CD8-positive, alpha-beta memory T cell (primary cell): ENCODE results near the gene ST3GAL2. TPM values are rescaled to one million over a fixed set of nuclear protein-coding genes. Genes with fewer than 3 reads are reported as not detected.
A peak's percentile ranks its signal among the peaks of the same experiment; 100 is the strongest.

Source experiments
- CTCF ChIA-PET: fragments of 350-600 bp; sonication (Branson Sonifier 250); formaldehyde crosslinking; loops from one replicate; lab custom pipeline; 2021; ENCODE audit warnings: antibody characterized with exemption; lab: Charles Lee
- POLR2A ChIA-PET: fragments of 350-600 bp; sonication (Branson Sonifier 250); formaldehyde crosslinking; loops from one replicate; lab custom pipeline; 2021; ENCODE audit warnings: antibody characterized with exemption; lab: Charles Lee
- DNase-seq, 5 donors: peaks; one replicate each; pipeline versions ENCODE4 v3.0.0 to v3.0.0-alpha.2; 2020 to 2022; ENCODE audit warnings: mixed read lengths in 1 of 5
- H3K27ac ChIP-seq: one replicate; pipeline ENCODE4 v1.7.0; 2013; ENCODE audit warnings: low read depth, mild to moderate bottlenecking, low read length, moderate library complexity
- H3K27me3 ChIP-seq: 2 replicates; pipeline ENCODE4 v1.7.0; 2013; ENCODE audit warnings: low read length, mild to moderate bottlenecking; ENCODE audit not compliant: insufficient read depth, poor library complexity, severe bottlenecking
- H3K36me3 ChIP-seq: 2 replicates; pipeline ENCODE4 v1.7.0; 2013; ENCODE audit warnings: mild to moderate bottlenecking, low read length, moderate library complexity; ENCODE audit not compliant: insufficient read depth
- H3K4me1 ChIP-seq: 2 replicates; pipeline ENCODE4 v1.7.0; 2013; ENCODE audit warnings: mild to moderate bottlenecking, low read length, moderate library complexity; ENCODE audit not compliant: insufficient read depth
- H3K4me3 ChIP-seq: 2 replicates; pipeline ENCODE4 v1.7.0; 2013; ENCODE audit warnings: mild to moderate bottlenecking, low read length
- H3K9me3 ChIP-seq: 2 replicates; pipeline ENCODE4 v1.7.0; 2013; ENCODE audit warnings: mild to moderate bottlenecking, low read length
- H3K27ac Mint-ChIP-seq, 8 donors: one replicate each; pipeline ENCODE4 v1.8.0; 2020 to 2021; ENCODE audit warnings: mixed read lengths in 8 of 8, mild to moderate bottlenecking in 6 of 8, inconsistent platforms in 3 of 8, moderate library complexity in 3 of 8
- H3K27me3 Mint-ChIP-seq, 2 donors: one replicate each; pipeline ENCODE4 v1.8.0; 2020 to 2021; ENCODE audit warnings: mixed read lengths in 2 of 2, mild to moderate bottlenecking in 1 of 2, moderate library complexity in 1 of 2
- H3K36me3 Mint-ChIP-seq, 3 donors: one replicate each; pipeline ENCODE4 v1.8.0; 2020 to 2021; ENCODE audit warnings: mixed read lengths in 3 of 3, inconsistent platforms in 1 of 3, mild to moderate bottlenecking in 1 of 3
- H3K4me1 Mint-ChIP-seq, 3 donors: one replicate each; pipeline ENCODE4 v1.8.0; 2020 to 2021; ENCODE audit warnings: mixed read lengths in 3 of 3, inconsistent platforms in 1 of 3, mild to moderate bottlenecking in 1 of 3
- H3K4me3 Mint-ChIP-seq, 7 donors: one replicate each; pipeline ENCODE4 v1.8.0; 2020 to 2021; ENCODE audit warnings: mixed read lengths in 7 of 7, mild to moderate bottlenecking in 6 of 7, moderate library complexity in 4 of 7, inconsistent platforms in 2 of 7
- H3K9me3 Mint-ChIP-seq, 5 donors: one replicate each; pipeline ENCODE4 v1.8.0; 2020 to 2022; ENCODE audit warnings: mixed read lengths in 5 of 5, mild to moderate bottlenecking in 3 of 5, moderate library complexity in 2 of 5, inconsistent platforms in 1 of 5
- polyA plus RNA-seq: library from polyadenylated mRNA; unstranded; fragments of 300-500 nt; fragmentation: Illumina TruSeq; gene quantifications from one replicate; pipeline ENCODE4 v1.2.3, GENCODE V29; 2021
- total RNA-seq, 2 experiments: library from RNA; stranded (reverse); gene quantifications; one replicate each; pipeline ENCODE4 v1.2.3, GENCODE V29; 2021

ST3GAL2 gene
- total and polyA plus RNA-seq, 3 experiments from 2014 or later, result 20.1 to 24.8 (median 24.2) TPM

GRCh38 chr16:70470927-70471341 lies 32.0 kb upstream of the ST3GAL2 start:
- H3K4me3 Mint-ChIP-seq, result no peak overlapping the region
- H3K36me3 Mint-ChIP-seq, result peaks cover 0 to 37% (median 5%) of the 10 kb centered on the region in 3 donors
- H3K27ac ChIP-seq, result no peak overlapping the region
- no peaks in the 10 kb centered on the region for H3K4me1 Mint-ChIP-seq
- no peak for DNase-seq
- no peaks in the 10 kb centered on the region for H3K9me3 Mint-ChIP-seq
- CTCF ChIA-PET, result no interaction called here
- no peaks in the 10 kb centered on the region for H3K27me3 ChIP-seq
- POLR2A ChIA-PET, result interaction anchor here (1.4 kb wide), 1 partner anchor 90 kb away, joined by 5 read pairs; no protein-coding TSS in a partner anchor
- no peak overlapping the region for H3K4me3 ChIP-seq
- no peaks in the 10 kb centered on the region for H3K36me3 ChIP-seq
- no peaks in the 10 kb centered on the region for H3K4me1 ChIP-seq
- H3K27me3 Mint-ChIP-seq, result no peaks in the 10 kb centered on the region
- H3K27ac Mint-ChIP-seq, result no peak overlapping the region
- H3K9me3 ChIP-seq, result no peaks in the 10 kb centered on the region

- no peaks in the 10 kb centered on the region for H3K4me1 ChIP-seq
- DNase-seq, result no peak
- ChIA-PET CTCF (no interaction called here), POLR2A (interaction anchor here (1.4 kb wide), 1 partner anchor 89 kb away, joined by 5 read pairs; no protein-coding TSS in a partner anchor)
- no peak overlapping the region for H3K4me3 ChIP-seq
- Mint-ChIP-seq H3K9me3 (no peaks in the 10 kb centered on the region), H3K4me3 (no peak overlapping the region), H3K27me3 (no peaks in the 10 kb centered on the region), H3K27ac (peak overlapping the region in 1 of 8 donors; percentile 54), H3K36me3 (peaks cover 0 to 33% (median 5%) of the 10 kb centered on the region in 3 donors), H3K4me1 (no peaks in the 10 kb centered on the region)
- no peaks in the 10 kb centered on the region for H3K27me3 ChIP-seq
- H3K27ac ChIP-seq, result no peak overlapping the region
- H3K9me3 ChIP-seq, result no peaks in the 10 kb centered on the region
- H3K36me3 ChIP-seq, result no peaks in the 10 kb centered on the region
Measured at GRCh38 chr16:70470141-70470926, 31.4 kb upstream of the ST3GAL2 start.

GRCh38 chr16:70468776-70469525 lies 30.1 kb upstream of the ST3GAL2 start:
- H3K27me3 Mint-ChIP-seq, result no peaks in the 10 kb centered on the region
- Histone ChIP-seq H3K36me3 (no peaks in the 10 kb centered on the region), H3K4me3 (no peak overlapping the region), H3K27me3 (no peaks in the 10 kb centered on the region), H3K4me1 (no peaks in the 10 kb centered on the region), H3K27ac (no peak overlapping the region), H3K9me3 (no peaks in the 10 kb centered on the region)
- ChIA-PET CTCF (no interaction called here), POLR2A (interaction anchor here (0.5 kb wide), 1 partner anchor 49 kb away, joined by 4 read pairs; no protein-coding TSS in a partner anchor)
- peak overlapping the region in 2 of 8 donors; percentile 17 to 73 for H3K27ac Mint-ChIP-seq
- H3K4me1 Mint-ChIP-seq, result no peaks in the 10 kb centered on the region
- peaks cover 0 to 38% (median 5%) of the 10 kb centered on the region in 3 donors for H3K36me3 Mint-ChIP-seq
- H3K4me3 Mint-ChIP-seq, result no peak overlapping the region
- no peak for DNase-seq
- H3K9me3 Mint-ChIP-seq, result no peaks in the 10 kb centered on the region

- Histone ChIP-seq H3K27me3 (no peaks in the 10 kb centered on the region), H3K27ac (no peak overlapping the region), H3K36me3 (no peaks in the 10 kb centered on the region), H3K9me3 (no peaks in the 10 kb centered on the region), H3K4me3 (no peak overlapping the region), H3K4me1 (no peaks in the 10 kb centered on the region)
- H3K27me3 Mint-ChIP-seq, result no peaks in the 10 kb centered on the region
- H3K27ac Mint-ChIP-seq, result no peak overlapping the region
- CTCF ChIA-PET, result no interaction called here
- POLR2A ChIA-PET, result no interaction called here
- no peaks in the 10 kb centered on the region for H3K9me3 Mint-ChIP-seq
- H3K4me1 Mint-ChIP-seq, result peaks cover 0 to 1% (median 0%) of the 10 kb centered on the region in 3 donors
- peaks cover 0 to 39% (median 5%) of the 10 kb centered on the region in 3 donors for H3K36me3 Mint-ChIP-seq
- H3K4me3 Mint-ChIP-seq, result no peak overlapping the region
- DNase-seq, result no peak
Measured at GRCh38 chr16:70467608-70468007, 28.7 kb upstream of the ST3GAL2 start.

GRCh38 chr16:70467113-70467512 lies 28.2 kb upstream of the ST3GAL2 start:
- Histone ChIP-seq H3K4me3 (no peak overlapping the region), H3K4me1 (no peaks in the 10 kb centered on the region), H3K9me3 (no peaks in the 10 kb centered on the region), H3K27me3 (no peaks in the 10 kb centered on the region), H3K27ac (no peak overlapping the region), H3K36me3 (no peaks in the 10 kb centered on the region)
- DNase-seq, result no peak
- Mint-ChIP-seq H3K4me1 (peaks cover 0 to 1% (median 0%) of the 10 kb centered on the region in 3 donors), H3K27ac (no peak overlapping the region), H3K36me3 (peaks cover 0 to 39% (median 5%) of the 10 kb centered on the region in 3 donors), H3K27me3 (no peaks in the 10 kb centered on the region), H3K4me3 (no peak overlapping the region), H3K9me3 (no peaks in the 10 kb centered on the region)
- ChIA-PET POLR2A (no interaction called here), CTCF (interaction anchor here (1.5 kb wide), 1 partner anchor 86 kb away, joined by 3 read pairs; no protein-coding TSS in a partner anchor)

- CTCF ChIA-PET, result interaction anchor here (1.5 kb wide), 1 partner anchor 86 kb away, joined by 3 read pairs; no protein-coding TSS in a partner anchor
- H3K36me3 ChIP-seq, result no peaks in the 10 kb centered on the region
- H3K27me3 ChIP-seq, result no peaks in the 10 kb centered on the region
- no peak overlapping the region for H3K4me3 ChIP-seq
- POLR2A ChIA-PET, result no interaction called here
- no peak for DNase-seq
- no peaks in the 10 kb centered on the region for H3K4me1 ChIP-seq
- H3K27ac Mint-ChIP-seq, result no peak overlapping the region
- H3K9me3 ChIP-seq, result no peaks in the 10 kb centered on the region
- no peak overlapping the region for H3K27ac ChIP-seq
- H3K4me1 Mint-ChIP-seq, result peaks cover 0 to 1% (median 1%) of the 10 kb centered on the region in 3 donors
- H3K36me3 Mint-ChIP-seq, result peaks cover 0 to 42% (median 5%) of the 10 kb centered on the region in 3 donors
- no peak overlapping the region for H3K4me3 Mint-ChIP-seq
- H3K9me3 Mint-ChIP-seq, result no peaks in the 10 kb centered on the region
- no peaks in the 10 kb centered on the region for H3K27me3 Mint-ChIP-seq
Measured at GRCh38 chr16:70466805-70467076, 27.8 kb upstream of the ST3GAL2 start.

- no peaks in the 10 kb centered on the region for H3K27me3 ChIP-seq
- Mint-ChIP-seq H3K27me3 (no peaks in the 10 kb centered on the region), H3K9me3 (no peaks in the 10 kb centered on the region), H3K36me3 (peaks cover 0 to 43% (median 5%) of the 10 kb centered on the region in 3 donors), H3K4me3 (no peak overlapping the region), H3K4me1 (peaks cover 0 to 4% (median 1%) of the 10 kb centered on the region in 3 donors), H3K27ac (peak overlapping the region in 1 of 8 donors; percentile 55)
- no peak overlapping the region for H3K4me3 ChIP-seq
- no peaks in the 10 kb centered on the region for H3K36me3 ChIP-seq
- H3K27ac ChIP-seq, result no peak overlapping the region
- no peak for DNase-seq
- H3K4me1 ChIP-seq, result no peaks in the 10 kb centered on the region
- ChIA-PET POLR2A (no interaction called here), CTCF (interaction anchor here (1.5 kb wide), 1 partner anchor 85 kb away, joined by 3 read pairs; no protein-coding TSS in a partner anchor)
- no peaks in the 10 kb centered on the region for H3K9me3 ChIP-seq
Measured at GRCh38 chr16:70465999-70466804, 27.3 kb upstream of the ST3GAL2 start.
